ENCODE data around the gene ATXN7L1.

- TF ChIP-seq GATA3 (IDR thresholded peaks at IDR 0.05; ENCODE audit: low read depth, low read length) (no peak), GATA2 (IDR thresholded peaks at IDR 0.05; ENCODE audit: low read depth, low read length) (no peak)
Observed at GRCh38 chr7:105831302-105831620, 45.1 kb downstream of the ATXN7L1 start.

Measured in SH-SY5Y (cell line).